ENCODE data around the gene ZFP1.
"Not testable (repeated sequence)": the region's sequence is repeated elsewhere in the genome, so short reads cannot be mapped to it uniquely, and the experiment has no call there.

ZFP1 gene

DNA sequence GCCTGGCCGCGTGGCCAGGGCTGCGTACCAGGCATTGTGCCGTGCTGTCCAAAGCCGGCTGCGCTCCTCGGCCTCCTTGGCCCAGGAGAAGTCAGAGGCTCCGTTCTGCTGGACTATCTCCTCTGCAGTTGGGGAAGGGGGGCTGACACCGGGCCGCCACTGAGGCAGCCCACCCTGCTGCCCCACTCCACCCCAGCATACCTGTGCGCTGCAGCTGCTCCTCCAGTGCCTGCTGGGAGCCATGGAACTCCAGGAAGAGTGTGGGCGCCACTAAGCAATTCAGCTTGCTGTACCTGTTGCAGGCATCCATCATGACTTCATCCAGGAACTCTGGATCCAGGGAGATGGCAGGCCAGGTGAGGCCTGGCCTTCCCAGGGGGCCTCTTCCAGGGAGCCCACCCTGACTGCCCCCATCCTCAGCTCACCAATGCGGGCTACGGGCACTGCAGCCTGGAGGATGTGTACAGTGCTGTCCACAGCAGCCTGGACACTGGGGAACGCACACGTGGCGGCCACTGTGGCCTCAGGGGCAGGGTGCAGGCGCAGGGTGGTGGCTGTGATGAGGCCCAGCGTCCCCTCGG, 34.7 kb upstream of the ZFP1 start:
- DNase-seq (ENCODE audit: low spot score): no peak

DNA sequence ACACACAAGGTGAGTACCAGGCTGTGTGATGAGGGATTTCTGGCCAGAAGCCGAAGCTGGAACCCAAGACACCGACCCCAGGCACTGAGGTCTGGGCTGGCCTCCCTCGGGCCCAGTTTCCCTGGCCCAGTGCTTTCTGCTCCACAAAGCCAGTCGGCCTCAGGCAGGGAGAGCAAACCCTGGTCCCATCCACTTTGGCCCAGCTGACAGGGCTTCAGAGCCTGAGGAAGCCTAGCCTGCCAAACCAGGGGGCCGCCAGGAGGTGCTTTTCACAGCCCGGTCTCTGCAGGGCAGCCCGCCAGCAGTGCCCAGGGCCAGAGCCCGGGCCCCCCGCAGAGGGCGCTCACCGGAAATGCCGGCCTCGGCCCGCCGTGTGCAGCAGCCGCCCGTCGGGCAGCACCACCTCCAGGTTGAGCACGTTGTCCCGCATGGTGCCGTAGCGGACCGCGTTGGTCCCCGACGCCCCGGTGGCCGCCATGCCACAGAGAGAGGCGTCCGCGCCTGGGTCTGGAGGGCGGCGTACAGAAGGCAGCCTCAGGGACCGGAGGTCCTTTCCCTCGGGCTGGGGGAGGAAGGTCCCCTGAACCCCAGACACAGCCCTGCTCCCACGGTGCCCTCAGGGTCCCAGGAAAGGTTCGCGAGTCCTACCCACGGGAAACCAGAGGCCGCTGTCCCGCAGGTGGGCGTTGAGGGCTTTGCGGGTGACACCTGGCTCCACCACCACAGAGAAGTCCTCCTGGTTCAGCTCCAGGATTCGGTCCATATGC, 34.0 kb upstream of the ZFP1 start:
- no peak for DNase-seq (ENCODE audit: low spot score)

GRCh38 chr16:75114946-75115825, 33.1 kb upstream of the ZFP1 start:
- no peak for DNase-seq (ENCODE audit: low spot score)

DNA sequence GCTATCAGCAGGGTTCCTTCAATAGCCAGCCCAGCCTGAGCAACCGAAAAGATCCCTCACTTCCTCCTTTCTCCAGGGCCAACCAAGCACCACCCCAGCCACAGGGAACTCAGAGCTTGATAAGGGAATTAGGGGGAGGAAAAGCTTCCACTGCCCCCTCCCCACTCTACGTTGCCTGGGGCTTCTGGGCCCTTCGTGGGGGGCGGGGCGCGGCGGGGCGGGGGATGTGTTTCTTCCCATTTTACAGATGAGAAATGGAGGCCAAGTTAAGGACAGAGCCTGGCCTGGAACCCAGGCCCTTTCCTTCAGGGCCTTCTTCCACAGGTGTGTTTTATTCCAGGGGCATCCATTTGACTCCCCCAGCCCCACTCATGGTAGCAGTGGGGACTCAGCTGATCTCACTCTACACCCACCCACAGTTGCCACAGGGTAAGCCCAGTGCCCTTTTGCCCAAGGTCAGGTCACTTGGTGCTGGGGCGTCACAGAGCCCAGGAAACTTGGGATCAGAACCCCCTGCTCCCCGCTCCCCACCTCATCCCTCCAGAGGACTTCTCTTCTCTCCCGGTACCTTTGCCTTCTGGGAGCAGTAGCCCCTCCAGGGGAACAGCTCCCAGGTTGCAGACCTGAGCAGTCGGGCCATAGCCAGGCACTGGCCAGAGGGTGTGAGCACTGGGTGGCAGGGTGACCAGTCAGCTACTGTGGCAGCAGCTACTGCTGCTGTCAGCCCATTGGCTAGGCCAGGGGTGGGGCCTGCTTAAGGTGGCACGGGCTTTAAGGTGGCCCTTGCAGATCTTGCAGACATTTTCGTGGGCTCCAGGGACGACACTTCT, 32.0 kb upstream of the ZFP1 start, which contains the start of gene LDHD:
LDHD (minus strand) TSS at position 700 of the 830 bp plus-strand sequence; CDS start at position 640, 60 bp downstream.
- DNase-seq (ENCODE audit: low spot score): peak; percentile 92

DNA sequence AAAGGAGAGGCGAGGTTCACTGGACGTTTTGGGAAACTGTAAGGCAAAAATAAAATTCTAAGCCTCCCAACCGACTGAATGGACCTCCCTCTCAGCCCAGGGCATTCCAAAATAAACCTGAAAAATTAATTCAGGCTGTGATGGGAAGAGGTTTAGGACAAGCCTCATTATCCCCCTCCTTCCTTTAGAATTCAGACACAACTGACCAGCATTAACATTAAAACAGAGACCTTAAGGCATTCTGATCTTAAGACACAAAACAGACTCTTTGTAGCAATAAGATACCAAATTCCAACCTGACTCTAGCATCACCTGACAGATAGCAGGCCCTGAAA, 31.4 kb upstream of the ZFP1 start:
- no peak for DNase-seq (ENCODE audit: low spot score)

DNA sequence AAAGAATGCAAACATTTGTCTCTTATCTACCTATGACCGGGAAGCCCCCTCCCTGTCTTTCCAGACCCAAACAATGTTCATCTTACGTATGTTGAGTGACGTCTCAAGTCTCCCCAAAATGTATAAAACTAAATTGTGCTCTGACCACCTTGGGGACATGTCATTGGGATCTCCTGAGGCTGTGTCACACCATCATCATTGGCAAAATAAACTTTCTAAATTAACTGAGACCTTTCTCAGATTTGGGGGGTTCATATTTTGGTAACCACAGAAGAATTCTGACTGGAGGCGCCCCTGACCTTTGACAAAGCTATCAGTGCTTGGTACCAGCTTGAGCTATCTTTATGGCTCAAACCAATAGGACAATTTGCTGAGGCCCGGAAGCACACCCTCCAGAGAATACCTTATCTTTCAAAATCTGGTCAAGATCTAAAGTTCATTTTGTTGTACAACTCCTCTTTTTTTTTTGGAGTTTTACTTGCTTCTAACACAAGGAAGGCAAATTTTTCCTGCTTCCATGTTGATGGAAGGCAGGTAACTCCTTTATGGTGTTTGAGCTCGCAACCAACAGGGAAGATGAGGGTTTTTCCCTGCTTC, 29.3 kb upstream of the ZFP1 start:
- no peak for DNase-seq (ENCODE audit: low spot score)

- DNase-seq (ENCODE audit: low spot score): no peak
Observed at GRCh38 chr16:75120253-75120652, 28.1 kb upstream of the ZFP1 start.

DNA sequence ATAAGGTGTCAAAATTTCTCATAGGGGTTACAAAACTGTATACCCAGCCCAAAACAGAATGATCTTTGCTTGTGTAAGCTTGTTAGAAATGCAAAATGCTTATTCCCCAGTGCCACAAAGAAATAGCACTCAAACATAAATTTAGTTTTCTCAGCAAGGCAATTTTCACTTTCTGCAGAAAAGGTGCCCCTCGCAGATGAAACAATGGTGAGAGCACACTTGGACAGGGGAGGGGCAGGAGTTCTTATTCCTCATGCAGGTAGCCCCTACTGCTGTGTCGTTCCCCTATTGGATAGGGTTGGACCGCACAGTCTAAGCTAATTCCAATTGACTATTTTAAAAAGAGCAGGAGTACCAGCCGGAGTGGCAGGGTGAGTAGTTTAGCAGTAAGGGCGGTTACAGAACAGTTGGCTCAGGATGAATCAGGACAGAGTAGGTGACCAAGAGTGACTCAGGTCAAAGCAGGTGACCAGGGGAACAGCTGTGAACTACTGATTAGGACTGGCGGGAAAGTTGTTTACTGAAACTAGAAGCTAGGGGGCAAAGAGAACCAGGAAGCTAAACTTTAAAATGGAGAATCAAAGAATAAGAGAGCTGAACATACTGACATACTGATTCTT, 26.3 kb upstream of the ZFP1 start:
- no peak for DNase-seq (ENCODE audit: low spot score)

DNA sequence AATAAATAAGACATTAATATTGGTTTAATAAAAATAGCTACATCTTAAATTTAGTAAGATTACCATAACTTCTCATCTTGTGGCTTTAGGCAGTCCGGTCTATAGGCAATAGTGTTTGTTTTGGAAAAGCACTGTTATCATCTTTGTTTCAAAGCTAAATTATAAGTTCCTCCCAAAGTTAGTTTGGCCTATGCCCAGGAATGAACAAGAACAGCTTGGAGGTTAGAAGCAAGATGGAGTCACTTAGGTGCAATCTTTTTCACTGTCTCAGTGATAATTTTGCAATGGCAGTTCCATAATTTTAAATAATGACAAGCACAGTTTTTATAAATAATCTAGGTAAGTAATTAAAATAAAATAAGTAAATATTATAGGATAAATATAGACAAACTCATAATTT, 25.7 kb upstream of the ZFP1 start:
- no peak for DNase-seq (ENCODE audit: low spot score)

- no peak for DNase-seq (ENCODE audit: low spot score)
Observed at GRCh38 chr16:75127713-75128415, 20.5 kb upstream of the ZFP1 start.

GRCh38 chr16:75129421-75130149, 18.7 kb upstream of the ZFP1 start:
- not testable (repeated sequence) for DNase-seq (ENCODE audit: low spot score)

DNA sequence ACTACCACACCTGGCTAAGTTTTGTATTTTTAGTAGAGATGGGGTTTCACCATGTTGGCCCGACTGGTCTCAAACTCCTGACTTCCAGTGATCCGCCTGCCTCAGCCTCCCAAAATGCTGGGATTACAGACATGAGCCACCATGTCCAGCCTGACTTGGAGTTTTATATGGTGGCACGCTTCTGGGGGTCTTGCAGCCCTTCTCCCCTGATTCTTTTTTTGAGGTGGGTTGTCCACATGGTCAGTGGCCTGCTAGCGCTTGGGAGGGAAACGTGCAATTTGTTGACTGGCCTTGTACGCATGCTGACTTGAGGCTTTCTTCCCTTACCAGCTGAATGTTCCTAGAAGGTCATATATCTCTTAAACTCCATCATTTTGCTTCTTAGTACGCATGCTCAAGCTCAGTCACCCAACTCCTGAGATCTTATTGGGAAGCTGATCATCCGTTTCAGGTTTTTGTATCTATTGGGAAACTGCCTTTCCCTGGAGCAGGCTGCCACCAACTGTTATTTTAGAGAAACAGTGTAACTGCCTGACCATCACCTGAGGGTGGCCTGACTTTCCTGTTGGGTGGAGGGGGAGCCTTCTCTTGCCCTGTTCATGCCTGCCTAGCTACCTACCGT, 18.1 kb upstream of the ZFP1 start:
- no peak for DNase-seq (ENCODE audit: low spot score)

GRCh38 chr16:75131081-75131480, 17.2 kb upstream of the ZFP1 start:
- DNase-seq (ENCODE audit: low spot score): no peak

GRCh38 chr16:75138233-75138632, 10.1 kb upstream of the ZFP1 start:
- DNase-seq (ENCODE audit: low spot score): no peak

DNA sequence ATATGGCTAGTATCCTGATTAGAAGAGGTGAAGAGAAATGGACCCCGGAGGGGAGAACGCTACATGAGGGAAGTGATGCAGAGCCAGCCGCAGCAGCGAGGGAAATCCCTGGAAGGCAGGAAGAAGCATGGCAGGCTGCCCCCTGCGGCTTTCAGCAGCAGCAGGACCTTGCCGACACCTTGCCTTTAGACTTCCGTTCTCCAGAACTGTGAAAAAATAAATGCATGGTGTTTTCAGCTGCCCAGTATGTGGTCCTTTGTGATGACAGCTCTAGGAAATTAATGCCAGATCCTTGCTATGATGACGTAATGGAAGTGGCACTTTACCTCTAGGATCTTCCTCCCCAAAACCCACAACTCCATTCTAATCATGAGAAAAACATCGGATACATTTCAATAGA, 9.7 kb upstream of the ZFP1 start:
- DNase-seq (ENCODE audit: low spot score): no peak

DNA sequence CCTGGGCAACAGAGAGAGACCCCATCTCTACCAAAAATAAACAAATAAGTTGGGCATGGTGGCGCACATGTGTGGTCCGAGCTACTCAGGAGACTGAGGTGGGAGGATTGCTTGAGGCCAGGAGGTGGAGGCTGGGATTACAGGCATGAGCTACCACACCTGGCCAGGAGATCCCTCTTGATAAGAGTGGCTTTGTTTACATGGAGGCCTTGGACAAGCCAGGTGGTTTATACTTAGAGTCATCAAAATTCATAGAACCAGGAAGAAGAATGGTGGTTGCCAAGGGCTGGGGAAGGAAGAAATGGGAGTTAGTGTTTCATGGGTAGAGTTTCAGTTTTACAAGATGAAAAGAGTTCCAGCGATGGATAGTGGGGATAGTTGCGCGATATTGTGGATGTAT, 8.8 kb upstream of the ZFP1 start:
- no peak for DNase-seq (ENCODE audit: low spot score)

- DNase-seq (ENCODE audit: low spot score): no peak
Observed at GRCh38 chr16:75143941-75144340, 4.4 kb upstream of the ZFP1 start.

GRCh38 chr16:75147968-75148310, 385 bp upstream of the ZFP1 start:
- no peak for DNase-seq (ENCODE audit: low spot score)

- DNase-seq (ENCODE audit: low spot score): no peak
Observed at GRCh38 chr16:75151798-75152197, 3.5 kb downstream of the ZFP1 start.

- DNase-seq (ENCODE audit: low spot score): no peak
Observed at GRCh38 chr16:75152635-75153034, 4.3 kb downstream of the ZFP1 start.
